Right lobe of liver (tissue), 4 donors: ENCODE data around the gene APOBEC3G.

Experiments used
- CTCF ChIP-seq, 4 donors: fragments of 200-600 bp in 3 of 4; fragments of 450-650 bp in 1 of 4; IDR thresholded peaks; one replicate each; pipeline versions ENCODE4 v1.5.1 to v1.8.0; 2016 to 2022; ENCODE audit warnings: antibody characterized with exemption in 4 of 4, mild to moderate bottlenecking in 2 of 4
- POLR2A ChIP-seq: fragments of 450-650 bp; IDR thresholded peaks from one replicate; pipeline ENCODE4 v1.6.1; 2017; ENCODE audit warnings: antibody characterized with exemption, mild to moderate bottlenecking
- donor health status: DM: no; HTN: no; CAD: no.
- donor health status: DM: no; HTN: no; CAD: no.
- donor health status: DM: no; HTN: yes; CAD: no.

GRCh38 chr22:39041908-39042307 lies 35.2 kb upstream of the APOBEC3G start:
- TF ChIP-seq CTCF (IDR thresholded peaks at IDR 0.05): no peak
- no peak for TF ChIP-seq POLR2A
